H1 (cell line): ENCODE results near the gene TRIM10. TPM values are rescaled to one million over a fixed set of nuclear protein-coding genes. Genes with fewer than 3 reads are reported as not detected.

Experiments used
- CTCF ChIA-PET: fragments of 300-600 bp; sonication (Branson Sonifier 250); formaldehyde crosslinking; loops from one replicate; lab custom pipeline; 2021; ENCODE audit not compliant: partially characterized antibody; lab: Charles Lee
- POLR2A ChIA-PET: fragments of 300-600 bp; sonication (Branson Sonifier 250); formaldehyde crosslinking; loops from one replicate; lab custom pipeline; 2021; ENCODE audit warnings: inconsistent platforms; ENCODE audit not compliant: partially characterized antibody; lab: Charles Lee
- DNase-seq, 2 experiments: peaks; one replicate each; pipeline versions ENCODE4 v3.0.0 to v3.0.0-alpha.2; 2010 to 2022; ENCODE audit warnings: low spot score in 2 of 2, low read depth in 1 of 2, mixed read lengths in 1 of 2
- FAIRE-seq: peaks from 2 replicates; lab custom pipeline; 2011; peaks lifted over from hg19 to GRCh38; lab: Jason Lieb, UNC
- H2AFZ ChIP-seq: 2 replicates; pipeline ENCODE4 v1.8.1; 2012; ENCODE audit warnings: low read length, inconsistent platforms
- H2AK5ac ChIP-seq: 2 replicates; pipeline ENCODE4 v1.6.1; 2013; ENCODE audit warnings: low read depth, low read length
- H2BK120ac ChIP-seq: replicated peaks from 2 replicates; pipeline ENCODE3; 2013; ENCODE audit warnings: low read depth, low read length, inconsistent platforms
- H2BK12ac ChIP-seq: 2 replicates; pipeline ENCODE4 v1.6.1; 2013; ENCODE audit warnings: low read depth, low read length
- H2BK15ac ChIP-seq: 2 replicates; pipeline ENCODE4 v1.6.1; 2013; ENCODE audit warnings: low read length
- H2BK20ac ChIP-seq: 2 replicates; pipeline ENCODE4 v1.6.1; 2013; ENCODE audit warnings: low read length
- H2BK5ac ChIP-seq: 2 replicates; pipeline ENCODE4 v1.6.1; 2013; ENCODE audit warnings: low read depth, low read length
- H3K14ac ChIP-seq: 2 replicates; pipeline ENCODE4 v1.6.1; 2013; ENCODE audit warnings: inconsistent platforms; ENCODE audit not compliant: insufficient read length
- H3K18ac ChIP-seq: 2 replicates; pipeline ENCODE4 v1.6.1; 2013; ENCODE audit warnings: low read length; ENCODE audit errors: extremely low read depth
- H3K23ac ChIP-seq: 2 replicates; pipeline ENCODE4 v1.6.1; 2013; ENCODE audit warnings: inconsistent platforms; ENCODE audit not compliant: insufficient read length
- H3K23me2 ChIP-seq: 2 replicates; pipeline ENCODE4 v1.6.1; 2013; ENCODE audit warnings: low read depth, low read length
- H3K27ac ChIP-seq: 2 replicates; pipeline ENCODE4 v1.6.1; 2011; ENCODE audit warnings: low read depth, low read length, inconsistent platforms
- H3K27me3 ChIP-seq, 4 experiments: replicated peaks in 1 of 4; 1 replicate in 1 of 4; 2 replicates in 3 of 4; pipeline versions ENCODE4 v1.6.1 to v1.8.1; 2011 to 2013; ENCODE audit warnings: low read length in 3 of 4, mild to moderate bottlenecking in 3 of 4, inconsistent platforms in 2 of 4, mixed read lengths in 2 of 4, moderate library complexity in 1 of 4; ENCODE audit not compliant: control insufficient read depth in 3 of 4, insufficient read depth in 3 of 4; ENCODE audit errors: extremely low read depth in 1 of 4
- H3K36me3 ChIP-seq, 4 experiments: 2 replicates each; pipeline versions ENCODE4 v1.6.1 to v1.8.1; 2011 to 2013; ENCODE audit warnings: mild to moderate bottlenecking in 4 of 4, low read length in 3 of 4, moderate library complexity in 2 of 4, control low read depth in 1 of 4, inconsistent platforms in 1 of 4; ENCODE audit not compliant: insufficient read depth in 4 of 4, control insufficient read depth in 2 of 4
- H3K4ac ChIP-seq: replicated peaks from 2 replicates; pipeline ENCODE3; 2013; ENCODE audit warnings: low read length, low read depth, mixed read lengths, inconsistent platforms; ENCODE audit not compliant: insufficient read length
- H3K4me1 ChIP-seq, 4 experiments: replicated peaks in 1 of 4; 1 replicate in 1 of 4; 2 replicates in 3 of 4; pipeline versions ENCODE4 v1.6.1 to v1.8.1; 2011 to 2013; ENCODE audit warnings: low read length in 3 of 4, inconsistent platforms in 2 of 4, mixed read lengths in 1 of 4; ENCODE audit not compliant: insufficient read depth in 4 of 4, control insufficient read depth in 3 of 4
- H3K4me2 ChIP-seq, 2 experiments: 2 replicates each; pipeline versions ENCODE4 v1.6.1 to v1.8.1; 2011 to 2013; ENCODE audit warnings: low read depth in 2 of 2, low read length in 2 of 2, control low read depth in 1 of 2, inconsistent platforms in 1 of 2, mild to moderate bottlenecking in 1 of 2; ENCODE audit not compliant: insufficient read depth in 1 of 2
- H3K4me3 ChIP-seq, 4 experiments: fragments of 200-600, 300-600 bp in 1 of 4; sonication (generic), shearing (Covaris generic), sonication (Bioruptor Twin) in 1 of 4; 2 replicates each; pipeline versions ENCODE4 v1.5.1 to v1.8.1; 2011 to 2016; ENCODE audit warnings: low read length in 4 of 4, low read depth in 3 of 4, control low read depth in 2 of 4, inconsistent platforms in 2 of 4, mild to moderate bottlenecking in 2 of 4, mixed read lengths in 1 of 4, moderate library complexity in 1 of 4; ENCODE audit not compliant: insufficient read depth in 2 of 4; ENCODE audit errors: extremely low read depth in 1 of 4
- H3K56ac ChIP-seq: replicated peaks from 2 replicates; pipeline ENCODE3; 2013; ENCODE audit warnings: low read depth, mild to moderate bottlenecking, mixed read lengths, low read length, inconsistent platforms; ENCODE audit not compliant: insufficient read length
- H3K79me1 ChIP-seq: 2 replicates; pipeline ENCODE4 v1.6.1; 2013; ENCODE audit warnings: low read depth, low read length, control low read depth
- H3K79me2 ChIP-seq, 2 experiments: 2 replicates each; pipeline versions ENCODE4 v1.6.1 to v1.8.1; 2012 to 2013; ENCODE audit warnings: low read length in 2 of 2, mild to moderate bottlenecking in 2 of 2, inconsistent platforms in 1 of 2; ENCODE audit not compliant: insufficient read depth in 2 of 2, control insufficient read depth in 1 of 2
- H3K9ac ChIP-seq, 4 experiments: replicated peaks in 1 of 4; 1 replicate in 1 of 4; 2 replicates in 3 of 4; pipeline versions ENCODE4 v1.6.1 to v1.8.1; 2011 to 2013; ENCODE audit warnings: low read depth in 3 of 4, low read length in 3 of 4, control low read depth in 2 of 4, mild to moderate bottlenecking in 2 of 4, moderate library complexity in 2 of 4, inconsistent platforms in 1 of 4; ENCODE audit errors: extremely low read depth in 1 of 4
- H3K9me3 ChIP-seq, 2 experiments: 2 replicates each; pipeline versions ENCODE4 v1.6.1 to v1.8.1; 2012 to 2013; ENCODE audit warnings: mild to moderate bottlenecking in 2 of 2, moderate library complexity in 2 of 2, control low read depth in 1 of 2, inconsistent platforms in 1 of 2, low read depth in 1 of 2, low read length in 1 of 2, mixed read lengths in 1 of 2; ENCODE audit not compliant: insufficient read depth in 2 of 2
- H4K20me1 ChIP-seq, 2 experiments: replicated peaks in 1 of 2; 2 replicates each; pipeline versions ENCODE3 to v1.8.1; 2011 to 2013; ENCODE audit warnings: inconsistent platforms in 2 of 2, low read length in 2 of 2, mild to moderate bottlenecking in 1 of 2; ENCODE audit not compliant: insufficient read depth in 2 of 2, control insufficient read depth in 1 of 2
- H4K5ac ChIP-seq: 2 replicates; pipeline ENCODE4 v1.6.1; 2013; ENCODE audit warnings: low read length, low read depth, mixed read lengths, inconsistent platforms; ENCODE audit not compliant: insufficient read length
- H4K8ac ChIP-seq: 2 replicates; pipeline ENCODE4 v1.8.0; 2013; ENCODE audit warnings: mild to moderate bottlenecking, moderate library complexity, low read length, inconsistent platforms; ENCODE audit not compliant: insufficient read depth; ENCODE audit errors: extremely low read depth
- H4K91ac ChIP-seq: replicated peaks from 2 replicates; pipeline ENCODE3; 2013; ENCODE audit warnings: low read length, mixed read lengths, inconsistent platforms; ENCODE audit not compliant: insufficient read length
- GABPA ChIP-seq: IDR thresholded peaks from 2 replicates; pipeline ENCODE4 v1.6.1; 2011; ENCODE audit warnings: mild to moderate bottlenecking, low read length, moderate library complexity, borderline replicate concordance; ENCODE audit not compliant: insufficient read depth
- HDAC6 ChIP-seq: IDR thresholded peaks from one replicate; pipeline ENCODE4 v1.7.1; 2012; ENCODE audit warnings: low read depth, mild to moderate bottlenecking, inconsistent platforms, low read length, moderate library complexity
- WGBS, 2 experiments: shearing (Covaris generic) in 1 of 2; methylation state at CpG; one replicate each; pipeline versions ENCODE4 v1.1.6 to v1.1.7; 2013 to 2015; ENCODE audit warnings: low lambda C conversion rate in 2 of 2, mixed read lengths in 2 of 2, inconsistent platforms in 1 of 2, low coverage in 1 of 2, missing lambda C conversion rate in 1 of 2; ENCODE audit not compliant: insufficient replicate concordance in 2 of 2, insufficient coverage in 1 of 2, insufficient read length in 1 of 2; ENCODE audit errors: extremely low coverage in 1 of 2, missing lambda C conversion rate in 1 of 2; 5-methylcytosine and 5-hydroxymethylcytosine counted together
- polyA plus RNA-seq, 7 experiments: library from polyadenylated mRNA; depleted of rRNA in 3 of 7; stranded (reverse) in 5 of 7; unstranded in 2 of 7; fragments of >200 nt in 5 of 7; fragments of 200-250 nt in 2 of 7; gene quantifications; 1 replicate in 5 of 7; 2 replicates in 1 of 7; 4 replicates in 1 of 7; pipeline versions ENCODE4 v1.2.1 to v1.2.3, GENCODE V29; 2011 to 2013; ENCODE audit warnings: missing spikeins in 2 of 7, mixed read lengths in 2 of 7
- total RNA-seq: library from RNA; stranded (reverse); fragmentation: NEBNext Ultra II Directional; extraction: Animal tissue kit (Norgen Biotek cat#: 25700); gene quantifications from 2 replicates; pipeline ENCODE4 v1.2.1, GENCODE V29; 2021

TRIM10 gene
- total and polyA plus RNA-seq, 2 of the 8 experiments (the other 6 are each of a cell fraction or from before 2014, with no cell fraction given), result 0.06 TPM; not detected in 1

- H2BK20ac ChIP-seq, result no peak overlapping the region
- no peaks in the 10 kb centered on the region for H3K79me1 ChIP-seq
- TF ChIP-seq HDAC6 (no peak), GABPA (no peak)
- H4K20me1 ChIP-seq, result no peaks in the 10 kb centered on the region
- FAIRE-seq, result no peak
- H2AFZ ChIP-seq, result no peak overlapping the region
- 86% methylated on average over 1 of the region's 1 CpG; no CpG with 5 or more reads in 1 of the 2 experiments for WGBS, 2 experiments
- no peaks in the 10 kb centered on the region for H3K9me3 ChIP-seq
- no peak overlapping the region for H2BK12ac ChIP-seq
- no peaks in the 10 kb centered on the region for H3K79me2 ChIP-seq
- DNase-seq, result no peak
- POLR2A ChIA-PET, result no interaction called here
- H3K27ac ChIP-seq, result no peak overlapping the region
- H3K9ac ChIP-seq, result no peak overlapping the region
- no peak overlapping the region for H4K8ac ChIP-seq
- H3K4ac ChIP-seq, result no peak overlapping the region
- no peak overlapping the region for H3K4me2 ChIP-seq
- no peak overlapping the region for H3K56ac ChIP-seq
- H3K4me1 ChIP-seq, result no peaks in the 10 kb centered on the region
- peaks cover 0 to 13% (median 7%) of the 10 kb centered on the region in 4 experiments; a peak in 5 of 7 replicates for H3K27me3 ChIP-seq
- H3K14ac ChIP-seq, result no peak overlapping the region
- no peak overlapping the region for H4K5ac ChIP-seq
- CTCF ChIA-PET, result interaction anchor here (0.7 to 3.6 kb wide), 4 partner anchors 10 to 78 kb away, joined by 3 to 23 read pairs (median 12); no protein-coding TSS in a partner anchor
- H2BK120ac ChIP-seq, result no peak overlapping the region
- H3K18ac ChIP-seq, result no peak overlapping the region
- H3K36me3 ChIP-seq, result no peaks in the 10 kb centered on the region
- no peak overlapping the region for H3K23ac ChIP-seq
- no peak overlapping the region for H2AK5ac ChIP-seq
- no peak overlapping the region for H2BK5ac ChIP-seq
- H3K4me3 ChIP-seq, result no peak overlapping the region
- H3K23me2 ChIP-seq, result no peaks in the 10 kb centered on the region
- H2BK15ac ChIP-seq, result no peak overlapping the region
- no peak overlapping the region for H4K91ac ChIP-seq
Observed at GRCh38 chr6:30113841-30114240, 47.2 kb downstream of the TRIM10 start.
